GM21786 (cell line): Measurements from ENCODE around the gene TRIM33.
"Not testable (repeated sequence)": the region's sequence is repeated elsewhere in the genome, so short reads cannot be mapped to it uniquely, and the experiment has no call there.

Source experiments
- ATAC-seq: cut with Tn5 transposase; IDR thresholded peaks from one replicate; pipeline ENCODE4 v1.9.1; 2021; ENCODE audit not compliant: unreplicated experiment

The TRIM33 gene

DNA sequence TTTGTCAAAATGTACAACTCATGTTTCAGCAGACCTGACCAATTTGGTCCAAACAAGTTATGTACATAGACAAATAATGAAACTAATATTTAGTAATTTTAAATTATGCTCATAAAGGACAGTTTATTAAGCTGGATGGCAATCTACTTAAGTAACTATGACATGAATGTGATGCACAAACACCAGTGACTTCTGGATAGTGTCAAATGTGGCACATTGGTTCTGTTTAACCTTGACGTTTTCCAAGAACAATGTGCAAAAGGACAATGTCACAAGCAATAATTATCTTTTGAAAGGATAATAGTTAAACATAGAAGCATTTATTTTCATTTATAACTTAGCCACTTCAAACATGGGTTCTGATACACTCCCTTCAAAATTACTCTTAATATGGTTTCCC is 80.0 kb downstream of the TRIM33 start:
- ATAC-seq = no peak

DNA sequence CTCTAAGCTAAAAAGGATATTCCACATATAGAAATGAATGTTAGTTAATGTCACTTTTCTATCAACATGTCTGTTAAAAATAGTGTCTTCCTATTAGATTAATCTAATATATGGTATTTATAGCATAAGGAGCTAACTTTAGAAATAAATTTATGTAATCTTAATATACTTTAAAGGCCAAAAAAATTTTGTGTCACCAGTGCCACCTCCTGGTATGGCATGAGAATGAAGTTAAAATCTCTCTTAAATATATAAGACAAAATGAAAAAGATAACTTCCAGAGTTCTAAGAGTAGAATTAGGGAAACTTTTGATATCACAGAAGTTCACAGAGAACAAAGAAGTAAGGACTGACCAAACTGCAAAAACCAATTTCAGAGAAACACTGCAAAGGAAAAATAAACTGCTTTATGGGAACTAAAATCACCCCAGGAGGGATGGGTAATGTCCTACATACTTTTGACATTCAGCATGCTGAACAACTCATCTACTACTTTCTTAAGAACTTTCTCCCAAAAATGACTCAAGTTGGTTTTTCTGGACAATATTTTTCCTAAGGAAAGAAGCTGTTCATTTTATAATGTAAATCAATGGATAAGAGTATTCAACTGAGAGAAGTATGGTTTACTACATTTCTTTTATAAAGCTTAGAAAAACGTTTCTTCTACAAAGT is 82.8 kb downstream of the TRIM33 start:
- no peak for ATAC-seq

DNA sequence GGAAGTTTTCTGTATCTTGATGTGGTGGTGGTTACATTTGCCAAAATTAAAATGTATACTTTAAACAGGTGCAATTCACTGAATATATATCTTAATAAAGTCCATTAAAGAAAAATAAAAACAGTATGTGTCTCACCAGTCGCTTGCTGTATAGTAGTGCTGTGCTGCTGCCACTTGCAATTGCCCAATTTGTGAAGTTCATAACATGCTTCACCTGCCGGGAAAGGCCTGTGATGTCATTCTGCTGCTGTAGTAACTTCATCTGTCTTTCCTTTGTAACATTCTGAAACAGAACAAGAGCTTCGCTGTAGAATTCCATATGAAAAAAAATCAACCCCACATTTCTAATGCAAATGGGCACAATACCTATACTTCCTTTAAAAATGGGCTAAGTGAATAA is 83.4 kb downstream of the TRIM33 start:
- no peak for ATAC-seq

DNA sequence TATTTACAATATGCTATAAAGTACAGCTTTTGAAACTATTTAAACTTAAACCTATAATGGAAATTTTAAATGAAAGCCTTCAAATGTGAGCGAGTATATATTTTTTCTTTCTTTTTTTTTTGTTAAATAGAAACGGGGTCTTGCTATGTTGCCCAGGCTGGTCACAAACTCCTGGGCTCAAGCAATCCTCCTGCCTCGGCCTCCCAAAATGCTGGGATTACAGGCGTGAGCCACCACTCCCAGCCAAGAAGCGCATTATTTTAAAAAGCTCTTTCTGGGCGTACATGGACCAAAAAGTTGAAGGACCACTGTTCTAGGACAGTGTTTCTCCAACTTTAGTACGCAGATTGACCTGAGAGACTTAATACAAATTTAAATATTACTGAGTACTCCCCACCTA is 87.5 kb downstream of the TRIM33 start:
- no peak for ATAC-seq

DNA sequence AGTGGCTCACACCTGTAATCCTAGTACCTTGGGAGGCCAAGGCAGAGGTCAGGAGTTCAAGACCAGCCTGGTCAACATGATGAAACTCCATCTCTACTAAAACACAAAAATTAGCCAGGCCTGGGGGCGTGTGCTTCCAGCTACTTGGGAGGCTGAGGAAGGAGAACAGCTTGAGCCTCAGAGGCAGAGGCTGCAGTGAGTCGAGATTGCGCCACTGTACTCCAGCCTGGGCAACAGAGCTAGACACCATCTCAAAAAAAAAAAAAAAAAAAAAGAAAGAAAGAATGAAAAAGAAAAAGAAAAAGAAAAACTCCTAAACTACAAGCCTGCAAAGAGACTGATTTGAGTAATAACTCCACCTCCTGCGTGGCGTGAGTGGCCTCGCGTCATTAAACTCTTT is 92.1 kb downstream of the TRIM33 start:
- ATAC-seq = not testable (repeated sequence)

DNA sequence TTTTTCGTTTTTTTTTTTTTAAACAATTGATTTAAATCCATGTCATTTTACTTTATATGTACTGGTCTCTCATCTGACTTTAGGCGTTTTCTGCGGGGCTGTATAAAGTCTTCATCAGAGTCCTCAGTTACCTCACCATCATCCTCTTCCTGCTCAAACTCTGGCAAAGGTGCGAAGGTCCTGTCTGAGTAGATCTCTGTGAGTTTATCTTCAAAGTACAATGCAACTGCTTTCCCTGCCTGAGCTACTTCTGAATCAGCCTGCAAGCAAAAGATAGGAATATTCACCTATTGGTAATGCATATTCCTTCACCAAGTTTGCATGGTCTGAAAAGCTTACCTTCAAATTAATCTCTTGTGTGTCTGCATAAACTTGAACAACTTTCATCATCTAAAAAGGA is 113.4 kb downstream of the TRIM33 start:
- ATAC-seq = no peak

DNA sequence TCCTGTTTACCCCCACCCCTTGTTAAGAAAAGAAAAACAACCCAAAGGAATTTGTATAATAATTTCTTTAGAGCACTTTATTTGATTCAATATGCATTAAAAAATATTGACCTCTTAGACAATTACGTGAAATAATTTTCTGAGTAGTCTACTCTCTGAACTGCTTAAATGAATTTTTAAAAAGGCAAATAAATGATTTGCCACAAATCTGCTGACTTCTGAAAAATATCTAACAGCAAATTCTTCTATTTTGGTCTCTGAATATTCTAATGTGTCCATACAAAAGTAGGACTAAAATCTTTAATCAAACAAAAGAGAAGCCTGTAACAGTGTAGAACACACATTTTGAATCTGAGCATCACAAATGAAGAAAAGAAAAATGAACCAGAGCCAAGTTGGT is 115.1 kb downstream of the TRIM33 start:
- no peak for ATAC-seq

DNA sequence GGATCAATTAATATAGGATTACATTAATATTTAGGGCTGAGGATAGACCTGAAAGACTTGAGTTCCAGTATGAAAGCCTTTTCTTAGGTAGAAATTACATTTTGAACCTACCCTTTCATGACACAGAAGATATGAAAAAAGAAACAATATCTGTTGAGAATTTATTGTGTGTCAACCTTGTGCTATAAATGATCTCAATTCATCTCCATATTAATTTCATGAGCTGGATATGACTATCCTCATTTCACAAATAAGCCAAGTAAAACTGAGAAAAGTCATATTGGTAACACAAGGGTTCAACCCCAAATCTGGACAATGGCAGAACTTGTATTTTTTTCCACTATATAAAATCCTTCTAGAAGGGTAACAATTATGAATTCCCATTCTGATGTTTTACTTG is 120.0 kb downstream of the TRIM33 start:
- ATAC-seq = no peak

DNA sequence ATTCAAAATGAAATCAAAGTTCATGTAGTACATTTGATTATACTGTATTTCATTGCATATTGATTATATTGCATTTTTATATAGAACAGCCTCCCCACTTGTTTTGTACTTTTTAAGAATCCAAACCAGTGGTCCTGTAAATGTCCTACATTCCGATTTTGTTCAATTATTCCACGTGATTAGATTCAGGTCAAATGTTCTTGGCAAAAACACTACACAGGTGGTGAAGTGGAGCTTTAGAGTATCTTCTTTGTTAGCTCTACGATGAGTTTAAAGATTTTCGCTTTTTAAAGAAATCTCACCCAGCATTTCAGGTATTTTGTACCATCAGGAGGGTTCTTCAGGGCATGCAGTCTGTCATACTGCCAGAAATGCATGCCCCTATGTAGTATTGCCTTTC is 120.6 kb downstream of the TRIM33 start:
- no peak for ATAC-seq

DNA sequence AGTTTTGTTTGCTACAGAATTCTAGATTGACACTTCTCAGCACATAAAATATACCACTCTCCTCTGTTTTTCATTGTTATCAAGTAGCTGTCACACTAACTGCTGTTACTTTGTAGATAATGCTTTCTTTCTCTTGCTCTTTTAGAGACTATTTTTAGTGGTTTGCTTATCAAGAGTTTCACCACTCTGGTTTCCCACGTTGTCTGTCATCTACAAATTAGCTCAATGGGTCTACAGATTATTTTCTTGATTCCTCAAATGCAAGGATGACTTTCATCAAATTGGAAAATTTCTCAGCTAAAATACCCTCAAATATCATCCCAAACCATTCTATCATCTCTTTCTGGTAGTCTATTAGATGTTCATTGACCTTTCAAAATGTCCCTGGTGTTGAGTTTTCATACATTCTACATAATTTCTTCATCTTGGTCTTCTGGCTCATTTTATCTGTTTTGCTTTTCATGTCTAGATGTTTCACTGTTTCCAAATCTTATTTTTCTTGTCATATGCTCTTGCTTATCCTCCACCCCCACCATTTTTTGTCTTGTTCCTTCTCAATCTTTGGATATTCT is 122.5 kb downstream of the TRIM33 start:
- ATAC-seq = no peak

DNA sequence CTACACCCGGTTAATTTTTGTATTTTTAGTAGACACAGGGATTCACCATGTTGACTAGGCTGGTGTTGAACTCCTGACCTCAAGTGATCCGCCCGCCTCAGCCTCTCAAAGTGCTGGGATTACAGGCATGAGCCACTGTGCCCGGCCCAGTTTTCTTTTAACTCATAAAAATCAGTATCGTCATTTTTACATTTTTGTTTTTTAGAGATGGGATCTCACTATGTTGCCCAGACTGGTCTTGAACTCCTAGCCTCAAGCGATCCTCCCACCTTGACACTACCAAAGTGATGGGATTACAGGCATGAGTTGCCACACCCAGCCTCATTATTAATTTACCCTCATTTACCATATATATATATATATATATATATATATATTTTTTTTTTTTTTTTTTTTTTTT is 123.4 kb downstream of the TRIM33 start:
- ATAC-seq = not testable (repeated sequence)

DNA sequence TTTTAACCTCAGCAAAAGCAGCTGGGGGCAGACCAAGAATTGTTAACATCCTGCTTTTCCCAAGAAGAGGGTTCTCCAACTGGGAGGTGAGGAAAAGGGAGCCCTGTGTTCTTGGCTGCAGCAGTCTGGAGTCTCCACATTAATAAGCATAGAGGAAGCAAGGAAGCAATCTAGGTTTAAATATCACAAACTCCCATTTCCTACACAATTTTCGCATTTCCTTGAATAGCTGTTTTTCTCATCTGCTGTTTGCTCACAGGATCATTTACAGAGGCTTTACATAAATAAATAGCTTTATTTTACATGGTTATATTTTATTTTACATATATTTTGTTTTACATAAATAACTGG is 124.0 kb downstream of the TRIM33 start:
- no peak for ATAC-seq

DNA sequence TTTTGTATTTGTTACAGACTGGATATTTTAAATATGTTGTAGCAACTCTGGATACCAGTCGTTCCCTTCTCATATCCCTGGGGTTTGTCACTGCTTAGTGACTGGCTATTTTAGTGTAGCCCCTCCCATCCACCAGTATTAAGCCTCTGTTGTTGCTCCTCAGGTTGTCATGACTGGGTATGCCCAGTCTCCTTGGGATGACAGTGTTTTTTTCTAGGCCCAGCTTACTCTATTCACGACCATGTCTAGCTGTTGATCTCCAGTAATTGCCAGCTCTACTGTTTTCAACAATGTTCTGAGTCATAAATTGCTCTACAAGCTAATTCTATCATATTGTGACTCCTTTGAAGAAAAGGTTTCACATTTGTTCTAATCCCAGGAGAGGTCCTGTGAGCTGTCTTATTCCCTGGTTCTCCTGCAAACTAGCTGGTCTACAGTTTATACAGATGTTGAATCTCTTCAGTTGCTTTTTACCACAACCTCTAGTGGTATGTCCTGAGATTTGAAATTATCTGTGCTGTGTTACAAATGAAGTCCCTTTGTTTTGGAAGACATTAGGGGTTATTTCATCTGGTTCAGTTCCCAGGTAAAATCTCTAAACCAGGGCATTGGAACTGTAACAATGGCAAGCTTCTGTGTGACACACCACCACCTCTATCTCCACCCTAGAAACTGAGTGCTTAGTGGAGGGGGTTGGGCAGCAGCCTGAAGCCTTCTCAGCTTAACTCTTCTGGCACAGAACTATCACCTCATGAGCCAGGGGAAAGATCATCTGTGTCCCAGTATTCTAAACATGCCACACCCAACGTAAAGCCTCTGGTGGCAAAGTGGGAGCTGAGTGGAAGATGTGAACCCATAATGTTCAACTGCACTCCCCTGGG is 124.6 kb downstream of the TRIM33 start:
- no peak for ATAC-seq

DNA sequence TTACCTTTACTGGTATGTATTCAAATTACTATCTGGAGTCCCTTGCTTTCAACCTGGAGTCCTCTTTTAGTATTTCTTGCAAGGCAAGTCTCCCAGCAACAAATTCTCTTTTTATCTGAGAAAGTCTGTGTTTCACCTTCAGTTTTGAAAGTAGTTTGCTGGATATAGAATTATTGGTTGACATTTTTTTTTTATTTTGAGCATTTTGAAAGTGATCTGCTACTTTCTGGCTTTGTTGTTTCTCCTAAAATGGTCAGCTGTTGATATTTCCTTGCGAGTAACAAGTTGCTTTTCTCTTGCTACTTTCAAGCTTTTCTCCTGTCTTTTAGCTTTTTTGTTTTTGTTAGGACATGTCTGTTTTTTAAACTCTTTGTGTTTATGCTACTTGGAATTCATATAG is 126.1 kb downstream of the TRIM33 start:
- no peak for ATAC-seq

DNA sequence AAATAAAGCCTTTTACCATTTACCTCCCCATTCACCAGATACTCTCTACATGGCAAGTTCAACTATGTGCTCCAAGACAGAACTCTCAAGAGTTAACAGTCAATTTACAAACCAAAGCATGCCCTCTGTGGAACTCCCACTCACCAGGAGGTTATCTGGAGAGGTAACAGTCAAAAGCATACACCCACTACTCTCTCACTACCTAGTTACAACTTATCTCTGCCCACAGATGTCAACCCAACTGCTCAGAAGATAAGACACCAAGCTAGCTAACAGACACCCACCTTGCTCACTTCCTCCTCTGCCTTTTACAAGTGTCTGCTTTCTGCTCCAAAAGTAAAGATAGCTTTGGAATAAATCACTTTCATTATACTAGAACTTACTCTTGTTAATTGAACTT is 131.0 kb downstream of the TRIM33 start:
- ATAC-seq = no peak

DNA sequence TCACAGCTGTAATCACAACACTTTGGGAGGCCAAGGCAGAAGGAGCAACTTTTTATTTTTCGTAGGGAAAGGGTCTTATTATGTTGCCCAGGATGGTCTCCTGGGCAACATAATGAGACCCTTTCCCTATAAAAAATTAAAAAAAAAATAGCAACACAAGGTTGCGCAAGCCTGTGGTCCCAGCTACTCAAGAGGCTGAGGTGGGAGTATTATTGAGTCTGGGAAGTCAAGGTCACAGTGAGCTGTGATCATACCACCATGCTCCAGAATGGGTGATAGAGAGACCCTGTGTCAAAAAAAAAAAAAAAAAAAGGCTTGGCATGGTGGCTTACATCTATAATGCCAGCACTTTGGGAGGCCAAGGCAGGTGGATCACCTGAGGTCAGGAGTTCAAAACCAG is 131.6 kb downstream of the TRIM33 start:
- no peak for ATAC-seq

DNA sequence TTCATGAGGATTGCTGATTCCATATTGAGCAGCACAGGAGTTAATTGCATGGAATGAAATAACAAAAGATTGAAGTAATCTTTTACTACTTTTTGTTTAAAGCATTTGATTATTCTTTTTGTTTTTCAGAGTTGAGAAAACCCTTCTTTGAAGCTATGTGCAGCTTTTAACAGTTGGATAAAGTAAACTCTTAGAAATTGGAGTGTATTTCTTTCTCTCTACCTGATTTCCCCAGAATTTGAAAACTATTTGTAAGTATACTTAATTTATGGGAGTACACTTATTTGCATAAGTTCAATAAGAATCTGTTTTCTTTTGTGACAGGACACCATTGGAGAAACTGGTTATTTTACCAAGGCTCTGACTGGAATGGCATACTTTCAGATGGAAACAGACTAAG is 133.6 kb downstream of the TRIM33 start:
- no peak for ATAC-seq

DNA sequence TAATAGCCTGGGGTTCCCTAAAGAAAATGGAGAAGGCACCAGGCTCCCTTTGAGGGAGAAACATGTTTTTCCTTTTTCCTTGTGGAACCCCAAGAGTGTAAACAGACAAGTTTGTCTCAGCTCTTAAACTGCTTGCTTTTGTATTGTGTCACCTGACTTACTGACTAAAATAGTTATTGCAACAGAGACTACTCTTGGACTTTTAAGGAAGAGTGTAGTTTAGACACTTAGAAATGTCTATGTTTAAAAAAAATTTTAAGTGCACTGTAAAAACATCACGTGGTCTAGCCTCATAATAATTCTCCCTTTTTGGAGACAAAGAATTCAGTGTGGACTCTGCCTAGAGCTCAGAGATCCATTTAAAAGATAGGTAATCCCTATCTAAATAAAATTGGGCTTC is 141.1 kb downstream of the TRIM33 start:
- no peak for ATAC-seq

DNA sequence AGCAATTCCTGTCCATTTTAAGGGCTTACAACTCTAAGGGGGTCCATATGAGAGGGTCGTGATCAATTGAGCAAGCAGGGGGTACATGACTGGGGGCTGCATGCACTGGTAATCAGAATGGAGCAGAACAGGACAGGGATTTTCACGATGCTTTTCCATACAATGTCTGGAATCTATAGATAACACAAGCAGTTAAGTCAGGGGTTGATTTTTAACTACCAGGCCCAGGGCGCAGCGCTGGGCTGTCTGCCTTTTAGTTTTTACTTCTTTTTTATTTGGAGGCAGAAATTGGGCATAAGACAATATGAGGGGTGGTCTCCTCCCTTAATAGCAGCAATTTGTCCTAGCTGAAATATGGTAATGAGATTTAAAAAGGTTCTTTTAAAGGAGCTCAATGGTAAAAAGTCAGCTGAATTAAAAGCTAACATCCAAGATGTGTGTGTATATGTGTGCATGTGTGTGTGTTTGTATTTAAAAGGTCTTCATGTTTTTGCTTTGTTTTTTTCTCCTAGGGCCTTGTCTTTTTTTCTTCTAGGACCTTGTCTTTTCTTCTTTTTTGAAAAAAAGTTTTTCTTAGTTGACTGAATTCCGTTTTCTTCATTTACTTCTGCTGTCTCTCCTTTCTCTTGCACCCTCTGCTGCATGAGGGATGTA is 141.6 kb downstream of the TRIM33 start:
- ATAC-seq = not testable (repeated sequence)

DNA sequence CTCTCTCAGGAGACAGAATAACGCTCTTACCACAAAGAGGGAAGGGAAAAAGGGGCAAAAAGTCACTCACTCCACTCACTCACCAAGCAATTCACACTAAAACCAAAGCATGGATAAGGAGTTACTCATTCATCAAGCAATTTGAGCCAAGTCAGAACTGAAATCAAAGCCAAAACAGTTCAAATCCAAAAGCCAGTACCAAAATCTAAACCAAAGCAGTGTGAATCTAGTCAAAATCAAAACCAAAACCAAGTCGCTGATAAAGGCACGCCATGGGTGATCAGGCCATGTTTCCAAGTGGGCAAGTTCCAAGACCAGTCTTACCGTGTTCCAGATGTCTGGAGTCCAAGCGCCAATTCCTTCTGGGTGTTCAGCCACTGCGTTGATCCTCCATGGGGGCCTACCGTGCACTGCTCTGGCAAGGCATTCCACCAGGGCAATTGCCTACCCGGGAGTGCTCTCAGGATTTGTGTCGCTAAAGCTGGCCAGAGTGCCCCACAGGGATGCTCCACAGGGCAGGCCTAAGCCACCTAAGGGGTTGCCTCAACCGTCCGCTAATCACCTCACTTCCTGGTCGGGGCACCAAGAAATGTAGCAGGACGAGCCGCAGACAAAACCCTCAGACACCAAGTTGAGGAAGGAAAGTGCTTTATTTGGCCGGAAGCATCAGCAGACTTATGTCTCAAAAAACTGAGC is 142.3 kb downstream of the TRIM33 start:
- ATAC-seq = no peak

DNA sequence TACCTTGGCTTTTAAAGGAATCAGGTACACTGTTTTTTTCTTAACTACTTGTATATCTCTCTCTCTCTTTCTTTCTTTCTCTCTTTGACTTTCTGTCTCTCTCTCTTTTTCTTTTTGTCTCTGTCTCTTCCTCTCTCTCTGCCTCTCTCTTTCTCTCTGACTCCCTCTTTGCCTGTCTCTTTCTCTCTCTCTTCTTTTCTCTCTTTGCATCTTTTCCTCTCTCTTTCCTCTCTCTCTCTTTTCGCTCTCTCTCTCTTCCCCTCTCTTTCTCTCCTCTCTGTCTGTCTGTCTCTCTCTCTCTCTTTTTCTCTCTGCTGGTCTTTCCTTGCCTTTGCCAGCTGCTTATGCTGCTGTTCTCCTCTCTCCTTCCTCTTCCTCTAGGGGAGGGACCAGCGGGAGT is 143.2 kb downstream of the TRIM33 start:
- no peak for ATAC-seq
